Mucosa of gallbladder (tissue), 1 donor: ENCODE results near the gene TNPO3. TPM values are rescaled to one million over a fixed set of nuclear protein-coding genes. Genes with fewer than 3 reads are reported as not detected.

Source experiments
- DNase-seq: peaks from one replicate; pipeline ENCODE4 v3.0.0-alpha.2; 2020; ENCODE audit warnings: low spot score
- total RNA-seq: library from RNA; stranded (reverse); gene quantifications from one replicate; pipeline ENCODE4 v1.2.1, GENCODE V29; 2021
- donor health status: DM: no; HTN: no; CAD: no.

TNPO3 gene
- total RNA-seq, 1 donor from 2014 or later, result 44.0 TPM

DNA sequence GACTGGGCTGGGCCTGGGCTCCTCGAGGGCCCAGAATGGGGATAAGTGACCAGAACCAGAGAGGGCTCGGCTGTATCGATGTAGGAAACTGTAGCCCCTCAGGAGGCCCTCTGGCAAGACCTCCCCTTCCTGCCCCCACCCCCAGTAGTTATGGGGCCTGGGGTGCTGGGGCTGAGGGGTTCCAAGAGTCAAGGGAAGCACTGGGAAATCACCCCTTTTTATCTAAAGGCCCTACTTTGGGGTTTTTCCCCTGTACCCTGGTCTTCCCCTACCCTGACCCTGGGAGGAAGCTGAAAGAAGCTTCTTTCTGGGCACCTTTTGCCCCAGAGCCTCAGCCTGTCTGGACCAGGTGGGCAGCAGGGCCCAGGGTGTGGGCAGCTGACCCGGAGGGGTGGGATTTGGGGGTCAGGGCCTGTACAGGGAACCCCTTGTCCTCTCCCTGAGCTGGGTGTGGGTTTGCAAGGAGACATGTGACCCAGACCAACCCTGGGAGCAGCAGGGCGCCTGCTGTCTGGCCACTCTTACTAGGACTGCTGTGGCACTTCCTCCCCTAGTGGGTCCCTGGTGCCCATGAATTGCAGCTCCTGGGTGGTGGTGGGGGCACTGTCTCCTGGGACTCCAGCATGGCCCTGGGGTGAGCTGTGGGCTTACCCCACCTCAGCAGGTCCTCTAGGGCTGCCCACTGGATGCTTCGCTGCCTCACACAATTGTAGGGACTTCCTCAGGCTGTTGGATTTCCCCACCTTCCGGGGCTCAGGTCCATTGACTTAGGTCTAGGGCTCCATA, 115.6 kb downstream of the TNPO3 start:
- DNase-seq, result no peak

DNA sequence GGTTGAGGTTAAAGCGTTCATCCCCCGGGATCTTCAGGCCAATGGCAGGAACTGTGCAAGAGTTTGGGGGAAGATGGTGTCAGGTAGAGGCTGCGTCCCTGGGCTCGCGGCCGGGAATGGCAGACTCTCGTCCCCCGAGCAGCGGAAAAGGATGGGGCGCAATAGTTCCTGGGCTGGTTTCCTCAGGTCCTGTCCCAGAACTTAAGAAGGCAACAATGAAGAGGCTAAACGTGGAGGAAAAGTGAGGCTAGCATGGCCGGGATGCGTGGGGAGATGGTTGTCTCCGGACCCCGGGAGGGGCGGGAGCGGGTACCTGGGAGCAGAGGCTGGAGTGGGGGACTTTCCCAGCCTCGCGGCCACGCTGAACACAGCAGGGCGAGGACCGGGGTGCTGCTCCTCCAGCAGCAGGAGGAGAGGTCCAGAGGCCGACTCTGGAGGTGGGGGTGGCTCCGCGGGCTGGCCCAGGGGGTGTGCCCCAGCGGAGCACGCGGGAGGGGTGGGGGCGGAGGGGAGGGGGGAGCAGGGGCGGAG, 116.3 kb downstream of the TNPO3 start:
- no peak for DNase-seq

DNA sequence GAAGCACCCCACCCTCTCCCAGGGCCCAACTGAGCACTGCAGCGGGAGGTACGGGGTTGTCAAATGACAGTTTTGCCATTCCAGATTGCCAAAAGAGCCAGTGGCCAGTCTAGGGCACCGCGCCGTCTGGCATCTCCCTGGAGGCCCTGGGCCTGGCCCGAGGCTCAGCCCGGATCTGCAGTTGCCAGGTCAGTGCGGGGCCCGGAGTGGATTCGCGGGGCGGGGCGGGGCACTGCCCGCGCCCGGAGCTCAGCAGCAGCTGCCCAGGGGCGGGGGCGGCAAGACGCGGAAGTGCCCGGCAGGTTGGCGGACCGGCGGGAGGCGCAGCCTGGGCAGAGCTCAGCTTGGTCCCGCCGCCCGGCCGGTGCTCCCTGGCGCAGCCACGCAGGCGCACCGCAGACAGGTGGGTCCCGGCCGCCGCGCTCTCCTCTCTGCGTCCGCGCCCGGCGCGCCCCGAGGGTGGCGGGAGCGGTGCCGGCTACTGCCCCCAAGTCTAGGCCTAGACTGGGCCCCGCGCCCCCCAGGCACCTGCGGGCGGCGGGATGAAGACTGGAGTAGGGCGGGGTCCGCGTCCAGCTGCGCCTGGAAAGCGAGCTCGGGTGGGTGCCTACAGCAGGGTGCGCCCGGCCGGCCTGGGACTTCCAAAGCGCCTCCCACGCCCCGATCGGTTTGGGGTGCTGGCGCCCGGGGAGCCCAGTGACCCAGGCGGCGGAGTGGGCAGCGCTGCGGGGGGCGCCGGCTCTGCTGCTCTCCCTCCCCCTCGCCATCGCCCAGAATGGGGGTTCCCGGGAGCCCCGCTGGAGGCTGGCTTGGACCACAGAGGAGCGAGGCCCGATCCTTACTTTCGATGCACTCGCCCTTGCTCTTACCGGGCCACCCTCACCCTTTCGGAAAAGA, 117.0 kb downstream of the TNPO3 start, which contains the start of gene IRF5:
Gene IRF5 (plus strand): TSS at position 281 of the 897 bp plus-strand sequence. CDS start 4,155 bp downstream, outside the sequence.
- peak; percentile 57 for DNase-seq

DNA sequence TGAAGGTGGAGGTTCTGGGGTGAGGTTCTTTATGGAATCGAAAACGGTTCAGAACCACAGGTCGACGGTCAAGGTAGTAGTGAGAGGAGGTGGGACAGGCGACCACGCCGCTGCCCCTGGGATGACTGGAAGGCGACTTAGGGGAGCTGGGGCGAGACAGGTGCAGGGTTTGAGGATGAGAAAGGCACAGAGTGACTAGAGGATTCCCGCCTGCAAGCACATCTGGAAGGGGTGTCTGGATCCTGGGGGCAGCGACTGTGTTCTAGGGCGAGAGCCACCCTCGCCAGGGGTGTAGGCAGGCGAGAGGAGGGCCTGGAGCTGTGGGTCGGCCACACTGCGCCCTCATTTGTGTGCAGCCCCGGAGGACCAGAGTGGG, 117.7 kb downstream of the TNPO3 start:
- no peak for DNase-seq

DNA sequence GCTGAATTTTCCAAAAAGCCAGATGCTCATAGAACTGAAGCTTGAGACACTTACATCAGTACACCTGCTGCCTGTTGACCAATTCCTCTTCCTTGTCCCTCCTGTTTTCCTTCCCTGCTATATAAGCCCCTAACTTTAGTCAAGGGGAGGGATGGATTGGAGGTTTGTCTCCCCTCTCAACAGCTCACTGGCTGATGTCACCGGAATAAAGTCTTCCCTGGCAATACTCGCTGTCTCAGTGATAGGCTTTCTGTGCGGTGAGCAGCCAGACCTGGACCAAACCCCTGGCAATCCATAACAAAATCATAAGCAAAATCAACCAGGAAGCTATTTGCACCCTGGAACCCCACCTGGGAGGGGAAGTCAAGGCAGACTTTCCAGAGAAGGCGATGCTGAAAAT, 118.1 kb downstream of the TNPO3 start:
- no peak for DNase-seq

DNA sequence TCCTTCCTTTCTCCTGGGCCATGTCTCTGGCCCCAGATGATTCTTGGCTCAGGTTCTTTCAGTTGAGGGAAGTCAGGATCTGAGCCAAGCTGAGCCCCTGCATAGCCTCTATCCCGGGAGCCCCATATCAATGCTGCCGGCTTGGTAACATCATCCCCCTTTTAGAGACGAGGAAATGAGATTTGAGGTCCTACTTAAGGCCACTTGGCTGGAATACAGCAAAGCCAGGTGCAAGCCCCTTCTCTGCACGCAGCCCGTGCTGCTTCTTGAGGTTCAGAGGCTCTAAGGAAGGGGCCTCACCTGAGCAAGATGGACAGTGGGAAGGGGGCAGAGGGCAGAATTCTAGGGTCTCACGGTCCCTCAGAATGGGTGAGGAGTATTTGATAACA, 119.6 kb downstream of the TNPO3 start:
- no peak for DNase-seq

DNA sequence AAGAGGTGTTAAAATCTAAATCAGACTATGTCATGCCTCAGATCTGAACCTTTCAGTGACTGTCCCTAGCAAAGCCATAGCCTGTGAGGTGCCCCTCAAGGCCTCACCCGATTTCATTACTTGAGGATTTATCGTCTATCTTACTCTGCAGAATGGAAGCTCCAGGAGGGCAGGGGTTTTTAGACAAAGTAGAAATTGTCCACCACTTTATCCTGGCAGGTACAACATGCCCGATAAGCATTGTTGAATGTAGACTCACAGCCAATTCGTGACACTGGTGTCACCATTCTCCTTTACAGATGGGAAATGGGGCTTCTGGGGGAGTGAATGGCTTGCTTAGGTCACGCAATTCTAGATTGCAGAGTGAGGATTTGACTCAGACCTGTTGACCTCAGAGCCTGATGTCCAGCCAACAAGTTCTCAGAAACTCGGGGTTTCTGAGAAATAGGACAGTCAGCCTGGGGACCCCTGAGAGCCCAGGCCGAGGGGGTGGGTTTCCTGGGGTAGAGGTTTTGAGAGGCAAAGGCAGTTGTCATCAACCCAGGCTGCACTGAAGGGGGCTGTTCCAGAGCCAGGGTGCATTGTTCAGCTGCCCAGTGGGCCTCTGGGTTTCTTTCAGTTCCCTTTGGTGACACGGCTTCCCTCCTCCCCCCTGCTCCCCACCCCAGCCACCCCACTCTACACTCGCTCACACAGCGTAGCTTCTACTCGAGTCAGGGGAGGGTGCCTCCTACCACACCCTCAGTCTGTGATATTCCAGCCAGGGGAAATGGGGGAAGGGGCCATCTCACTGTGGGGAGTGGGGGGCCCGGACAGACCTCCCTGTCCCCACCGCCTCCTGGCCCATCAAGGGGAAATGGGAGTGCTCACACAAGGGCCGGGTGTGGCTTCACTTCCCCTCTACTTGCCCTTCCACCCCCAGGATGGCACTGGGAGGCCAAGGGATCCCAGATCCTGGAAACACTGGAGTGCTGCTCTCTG, 120.3 kb downstream of the TNPO3 start:
- DNase-seq, result no peak

DNA sequence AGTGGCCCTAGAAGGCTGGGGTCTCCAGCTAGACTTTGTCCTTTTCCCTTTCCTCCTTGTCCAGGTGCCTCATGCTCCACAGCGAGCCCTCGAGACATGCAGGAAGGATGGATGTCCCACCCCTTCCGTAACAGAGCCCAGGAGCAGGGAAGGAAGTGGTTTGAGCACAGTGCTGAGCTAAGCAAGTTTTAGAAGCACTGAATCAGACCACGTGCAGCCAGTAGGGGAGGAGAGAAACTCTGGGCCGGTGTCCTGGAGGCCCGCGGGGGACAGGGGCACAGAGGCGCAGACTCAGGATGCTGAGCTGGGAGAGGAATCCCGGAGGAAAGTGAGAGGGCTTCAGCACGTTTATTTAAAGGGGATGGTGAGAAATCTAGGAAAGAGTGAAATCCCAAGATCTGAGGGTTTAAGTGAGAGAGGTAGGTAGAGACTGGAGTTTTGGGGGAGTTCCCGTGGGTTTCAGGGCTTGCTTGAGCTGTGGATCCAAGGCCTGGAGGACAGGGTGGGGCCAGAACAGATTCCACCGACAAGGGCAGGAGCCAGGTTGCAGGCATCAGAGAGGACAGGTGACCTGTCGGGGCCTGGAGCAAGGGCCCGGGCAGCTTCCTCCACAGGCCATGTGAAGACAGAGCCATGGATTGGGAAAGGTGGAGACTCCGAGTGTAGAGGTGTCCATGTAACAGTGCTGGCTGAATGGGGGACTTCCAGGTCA, 121.6 kb downstream of the TNPO3 start:
- DNase-seq, result peak; percentile 44

DNA sequence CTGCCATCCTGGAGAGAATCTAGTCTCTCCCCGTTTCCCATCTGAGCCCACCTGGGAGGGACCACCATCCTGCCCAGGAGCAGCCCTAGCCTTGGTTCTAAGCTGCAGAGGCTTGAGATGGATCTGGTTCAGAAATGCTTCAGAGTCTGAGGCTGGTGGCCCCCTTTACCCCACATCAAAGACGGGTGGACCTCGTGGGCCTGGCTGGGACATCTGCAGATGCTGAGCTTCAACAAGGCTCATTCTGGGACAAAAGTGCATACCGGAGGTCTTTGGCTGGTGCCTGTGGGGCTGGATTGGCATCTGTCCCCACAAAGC, 122.1 kb downstream of the TNPO3 start:
- DNase-seq, result no peak

DNA sequence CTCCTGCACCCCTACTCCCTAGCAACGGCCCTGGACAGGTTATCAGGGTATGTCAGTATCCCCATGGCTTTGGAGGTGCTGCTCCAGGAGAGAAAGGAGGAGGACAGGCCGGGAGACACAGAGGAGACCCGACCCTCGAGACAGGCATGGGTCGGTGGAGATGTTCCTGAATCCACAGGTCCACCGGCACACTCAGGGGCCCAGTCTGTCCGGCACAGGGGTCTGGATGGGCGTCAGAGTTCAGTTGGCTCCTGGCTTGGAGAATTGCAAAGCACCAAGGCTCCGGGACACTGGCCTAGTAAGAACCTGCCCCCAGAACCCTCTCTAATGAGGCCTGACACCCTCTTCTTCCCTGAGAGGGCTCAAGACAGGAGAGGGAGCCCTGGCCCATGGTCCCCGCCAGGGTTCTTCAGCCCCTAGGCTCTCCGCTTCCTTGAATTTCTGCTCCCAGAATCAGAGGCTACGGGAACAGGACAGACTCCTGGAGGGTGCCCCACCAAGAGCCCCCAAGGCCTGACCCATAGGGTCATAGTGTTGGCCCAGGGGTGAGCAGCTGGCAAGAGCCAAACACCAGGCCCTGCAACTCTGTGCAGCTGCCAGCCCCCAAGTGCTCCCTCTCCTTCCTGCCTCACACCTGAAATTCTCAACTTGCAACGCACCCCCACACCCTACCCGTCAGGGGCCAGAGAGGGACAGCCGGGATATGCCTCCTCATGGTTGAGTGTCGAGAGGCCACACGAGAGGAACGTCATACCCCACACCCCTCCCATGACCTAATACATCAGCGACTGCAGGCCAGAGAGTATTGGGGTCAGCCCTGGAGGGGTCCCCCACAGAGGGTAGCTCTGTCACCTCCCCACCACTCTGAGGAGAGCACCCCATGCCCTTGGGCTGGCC, 122.7 kb downstream of the TNPO3 start:
- DNase-seq, result no peak

DNA sequence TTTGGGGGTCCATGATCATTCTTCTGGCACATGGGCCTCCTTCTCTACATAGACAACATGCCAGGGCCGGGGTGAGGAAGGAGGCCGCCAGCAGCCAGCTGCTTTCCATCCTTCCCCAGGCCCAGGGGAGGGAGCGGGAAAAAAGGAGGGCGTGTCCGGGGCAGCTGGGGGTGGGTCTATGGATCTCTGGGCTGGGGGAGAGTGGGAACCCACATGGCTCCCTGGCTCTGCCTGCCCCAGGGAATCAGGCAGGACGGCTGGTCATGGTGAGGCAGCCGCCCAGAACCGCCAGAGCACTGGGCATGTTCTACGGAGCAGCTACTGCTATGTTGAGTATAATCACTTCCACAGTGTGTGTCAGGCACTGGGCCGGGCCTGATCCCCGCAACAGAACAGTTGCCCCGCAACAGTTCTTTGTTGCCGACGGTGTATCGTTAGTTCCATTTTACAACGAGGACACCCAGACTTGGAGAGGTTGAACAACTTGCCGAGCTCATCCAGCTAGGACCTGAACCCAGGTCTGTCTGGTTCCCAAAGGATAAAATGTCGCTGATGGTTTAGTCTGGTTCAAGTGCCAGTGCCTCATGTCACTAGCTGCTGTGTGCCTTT, 123.6 kb downstream of the TNPO3 start:
- no peak for DNase-seq

DNA sequence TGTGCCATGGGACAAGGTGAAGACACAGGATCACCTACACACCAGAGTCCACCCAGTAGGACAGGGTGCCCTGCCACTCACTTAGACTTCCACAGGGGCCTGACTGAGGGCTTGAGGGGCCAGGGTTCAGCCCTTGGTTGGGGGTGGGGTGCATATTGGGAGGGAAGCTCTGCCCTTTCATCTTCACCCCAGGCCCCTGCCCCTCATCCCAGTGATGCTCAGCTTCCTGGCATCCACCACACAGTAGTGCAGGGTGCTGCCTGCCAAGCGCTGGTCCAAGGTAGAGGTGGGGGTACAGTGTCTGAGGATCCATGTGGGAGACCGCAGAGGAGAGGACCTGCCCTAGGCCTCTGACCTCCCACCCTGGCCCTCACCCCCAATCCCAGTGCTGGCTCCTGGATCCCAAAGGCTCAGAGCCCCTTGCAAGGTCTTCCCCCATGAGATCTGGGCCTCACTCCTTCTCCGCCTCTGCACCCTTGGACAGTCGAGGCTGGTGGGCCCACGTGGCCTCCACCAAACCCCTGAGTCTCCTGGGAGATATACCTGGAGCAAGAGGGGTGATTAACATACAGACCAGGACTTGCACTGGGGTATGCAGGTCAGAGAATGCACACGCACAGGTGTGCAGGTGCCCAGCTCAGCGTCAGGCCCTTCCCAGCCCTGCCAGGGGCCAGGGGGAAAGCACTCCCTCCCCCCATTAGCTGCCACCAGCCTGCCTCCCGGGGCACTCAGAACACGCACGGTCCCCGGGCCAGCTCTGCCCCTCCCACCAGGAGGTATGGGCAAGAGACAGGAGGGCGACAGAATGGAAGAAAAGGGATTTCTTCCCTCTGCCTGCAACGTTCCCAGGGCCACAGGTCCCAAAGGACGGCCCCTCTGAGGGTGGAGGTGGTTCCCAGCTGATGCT, 125.8 kb downstream of the TNPO3 start:
- DNase-seq, result no peak

DNA sequence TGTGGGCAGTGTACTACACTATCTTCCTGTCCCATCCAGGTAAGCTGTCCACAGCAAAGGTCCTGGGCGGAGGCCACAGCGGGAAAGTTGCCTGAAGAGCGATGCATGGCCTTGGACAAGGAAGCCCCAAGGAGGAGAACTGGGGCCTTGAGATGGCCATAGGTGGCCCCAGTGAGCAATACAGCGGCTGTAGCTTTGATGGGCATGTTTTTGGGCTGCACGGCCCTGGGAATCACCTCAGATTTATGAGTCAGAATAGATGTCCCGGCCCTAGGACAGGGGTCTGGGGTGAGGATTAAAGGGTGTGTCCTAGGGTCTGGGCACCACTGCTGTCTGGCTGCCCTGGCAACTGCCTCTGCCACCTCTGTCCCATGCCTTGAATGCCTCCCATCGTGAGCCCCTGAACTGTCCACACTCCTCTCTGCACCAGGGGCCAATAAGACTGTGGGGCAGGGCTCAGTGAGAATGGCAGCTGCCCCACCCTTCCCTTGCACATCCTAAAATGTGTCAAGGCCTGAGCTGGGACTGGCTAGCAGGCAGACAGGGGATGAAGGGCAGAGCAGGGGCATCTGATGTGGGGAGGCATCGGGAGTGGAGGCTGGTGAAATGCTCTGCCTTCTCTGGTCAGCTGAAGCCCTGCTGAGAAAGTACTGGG, 126.6 kb downstream of the TNPO3 start:
- no peak for DNase-seq

DNA sequence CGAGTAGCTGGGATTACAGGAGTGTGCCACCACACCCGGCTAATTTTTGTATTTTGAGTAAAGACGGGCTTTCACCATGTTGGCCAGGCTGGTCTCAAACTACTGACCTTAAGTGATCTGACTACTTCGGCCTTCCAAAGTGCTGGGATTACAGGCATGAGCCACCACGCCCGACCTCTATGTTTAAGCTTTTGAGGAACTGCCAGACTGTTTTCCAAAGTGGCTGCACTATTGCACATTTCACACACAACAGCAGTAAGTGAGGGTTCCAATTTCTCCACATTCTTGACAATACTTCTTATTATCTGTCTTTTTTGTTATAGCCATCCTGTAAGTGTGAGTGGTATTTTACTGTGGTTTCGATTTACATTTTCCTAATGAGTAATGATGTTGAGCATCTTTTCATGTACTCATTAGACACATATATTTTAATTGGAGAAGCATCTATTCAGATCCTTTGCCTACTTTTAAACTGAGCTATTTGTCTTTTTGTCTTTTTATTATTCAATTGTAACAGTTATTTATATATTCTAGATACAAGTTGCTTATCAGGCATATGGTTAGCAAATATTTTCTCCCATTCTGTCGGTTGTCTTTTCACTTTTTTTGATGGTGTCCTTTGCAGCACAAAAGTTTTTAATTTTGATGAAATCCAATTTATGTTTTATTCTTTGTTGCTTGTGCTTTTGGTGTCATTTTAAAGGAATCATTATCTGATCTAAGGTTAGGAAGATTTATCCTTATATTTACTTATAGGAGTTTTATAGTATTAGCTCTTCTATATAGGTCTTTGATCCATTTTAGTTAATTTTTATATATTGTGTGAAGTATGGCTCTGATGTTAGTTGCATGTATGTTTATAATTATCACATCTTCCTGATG, 130.0 kb downstream of the TNPO3 start:
- no peak for DNase-seq

DNA sequence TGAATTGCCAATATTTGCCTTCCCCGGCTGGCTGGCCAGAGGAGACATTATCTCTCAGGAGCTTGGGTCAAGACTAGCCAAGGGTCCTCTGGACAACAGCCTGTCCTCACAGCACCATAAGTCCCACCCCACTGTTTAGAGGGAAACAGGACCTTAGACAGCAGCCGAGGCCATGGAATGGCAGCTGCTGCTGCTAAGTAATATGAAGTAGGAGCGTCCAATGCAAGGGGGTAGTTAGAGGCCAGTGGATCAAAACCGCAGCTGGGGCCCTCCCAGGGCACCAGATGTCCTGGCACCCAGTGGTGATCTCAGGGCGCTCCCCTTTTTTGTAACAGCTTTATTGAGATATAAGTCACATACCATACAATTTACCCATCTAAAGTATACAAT, 131.5 kb downstream of the TNPO3 start:
- no peak for DNase-seq

DNA sequence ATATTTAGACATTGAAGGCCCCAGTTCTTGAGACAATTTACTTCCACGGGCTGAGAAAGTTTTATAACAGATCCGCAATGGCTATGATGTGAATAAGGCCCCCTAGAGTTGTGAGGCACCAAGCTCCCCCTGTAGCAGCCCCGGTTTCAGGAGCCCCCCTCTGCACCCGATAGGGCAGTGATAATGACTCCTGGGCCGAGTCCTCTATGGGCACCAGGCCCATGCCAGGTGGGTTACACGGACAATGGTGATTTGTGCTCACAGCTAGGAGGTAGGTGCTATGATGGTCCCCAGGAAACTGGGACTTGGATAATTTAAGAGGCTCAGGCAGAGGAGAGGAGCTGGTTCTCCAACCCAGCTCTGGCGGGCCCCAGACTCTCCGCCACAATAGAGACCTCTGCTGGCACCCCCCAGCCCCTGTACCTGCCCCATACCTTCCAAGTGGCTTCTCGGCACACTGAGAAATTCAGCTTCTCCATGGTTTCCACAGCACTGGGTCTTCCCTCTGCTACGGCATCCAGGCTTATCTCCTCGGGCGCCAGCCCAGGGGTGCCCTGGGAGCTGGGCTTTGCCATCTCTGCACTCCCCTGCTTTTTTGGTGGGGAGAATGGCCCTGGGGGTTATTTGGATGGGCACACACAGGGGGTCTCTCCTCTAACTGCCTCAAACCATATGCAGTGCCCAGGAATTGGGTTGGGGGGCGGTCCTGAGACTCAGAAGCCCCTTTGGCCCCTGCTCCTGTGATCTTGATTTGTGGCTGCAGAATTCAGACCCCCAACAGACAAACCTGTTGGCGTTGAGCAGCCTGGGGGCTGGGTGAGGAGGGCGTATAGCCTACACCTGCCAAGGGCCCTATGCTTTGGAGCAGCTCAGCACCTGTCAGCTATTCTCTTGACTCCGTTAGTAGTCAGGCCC, 132.2 kb downstream of the TNPO3 start:
- no peak for DNase-seq
